ENCODE measurements around the gene GNL2.

DNA sequence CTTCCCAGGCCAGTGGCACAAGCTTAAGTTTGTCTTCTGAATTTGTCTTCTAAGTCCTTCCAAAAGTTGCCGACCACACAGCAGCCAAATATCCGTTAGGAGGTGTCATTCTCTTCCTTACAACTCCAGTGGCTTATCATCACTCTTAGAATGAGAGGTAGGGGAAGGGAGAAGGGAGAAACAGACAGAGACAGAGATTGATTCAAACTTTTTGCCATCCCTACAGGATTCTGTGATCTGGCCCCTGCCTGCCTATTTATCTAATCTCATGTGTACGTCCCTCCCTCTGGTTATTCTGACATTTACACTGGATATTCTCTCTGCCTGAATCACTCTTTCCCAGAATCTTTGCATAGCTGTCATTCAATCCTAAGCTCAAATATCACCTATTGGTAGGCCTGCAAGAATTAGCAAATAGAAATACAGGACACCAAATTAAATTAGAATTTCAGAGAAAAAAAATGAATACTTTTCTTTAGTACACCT, 488 bp upstream of the GNL2 start:
- TF ChIP-seq, protein P1, sequence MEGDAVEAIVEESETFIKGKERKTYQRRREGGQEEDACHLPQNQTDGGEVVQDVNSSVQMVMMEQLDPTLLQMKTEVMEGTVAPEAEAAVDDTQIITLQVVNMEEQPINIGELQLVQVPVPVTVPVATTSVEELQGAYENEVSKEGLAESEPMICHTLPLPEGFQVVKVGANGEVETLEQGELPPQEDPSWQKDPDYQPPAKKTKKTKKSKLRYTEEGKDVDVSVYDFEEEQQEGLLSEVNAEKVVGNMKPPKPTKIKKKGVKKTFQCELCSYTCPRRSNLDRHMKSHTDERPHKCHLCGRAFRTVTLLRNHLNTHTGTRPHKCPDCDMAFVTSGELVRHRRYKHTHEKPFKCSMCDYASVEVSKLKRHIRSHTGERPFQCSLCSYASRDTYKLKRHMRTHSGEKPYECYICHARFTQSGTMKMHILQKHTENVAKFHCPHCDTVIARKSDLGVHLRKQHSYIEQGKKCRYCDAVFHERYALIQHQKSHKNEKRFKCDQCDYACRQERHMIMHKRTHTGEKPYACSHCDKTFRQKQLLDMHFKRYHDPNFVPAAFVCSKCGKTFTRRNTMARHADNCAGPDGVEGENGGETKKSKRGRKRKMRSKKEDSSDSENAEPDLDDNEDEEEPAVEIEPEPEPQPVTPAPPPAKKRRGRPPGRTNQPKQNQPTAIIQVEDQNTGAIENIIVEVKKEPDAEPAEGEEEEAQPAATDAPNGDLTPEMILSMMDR (IDR thresholded peaks at IDR 0.05; ENCODE audit: low read depth, low read length), result no peak
- TF ChIP-seq EZH2phosphoT487 (IDR thresholded peaks at IDR 0.05; ENCODE audit: low read depth), result no peak

Measured in OCI-LY3 (cell line).